ENCODE data around the gene LRCH1. TPM values are rescaled to one million over a fixed set of nuclear protein-coding genes. Genes with fewer than 3 reads are reported as not detected.

Gene LRCH1
- total and polyA plus RNA-seq, 2 of the 4 experiments (the other 2 are of a cell fraction): 7.0 to 8.8 TPM

DNA sequence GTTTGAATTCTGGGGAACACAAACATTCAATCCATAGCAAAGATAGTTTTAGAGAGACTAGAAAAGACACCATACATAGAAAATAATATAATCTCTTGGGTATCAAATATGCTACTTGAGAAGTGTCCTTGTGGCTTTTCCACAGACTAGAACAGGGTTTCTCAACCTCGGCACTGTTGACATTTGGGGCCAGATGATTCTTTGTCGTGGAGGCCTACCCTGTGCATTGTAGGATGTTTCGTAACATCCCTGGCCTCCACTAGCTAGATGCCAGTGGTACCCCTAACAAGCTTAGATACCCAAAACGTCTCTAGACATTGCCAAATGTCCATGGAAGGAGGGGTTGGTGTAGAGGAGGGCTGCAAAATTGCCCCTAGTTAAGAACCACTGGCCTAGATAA lies 246.2 kb downstream of the LRCH1 start:
- H3K36me3 ChIP-seq (ENCODE audit: control insufficient read depth, insufficient read depth, low read length): peaks cover 1% of the 10 kb centered on the region; the same call in 1 of the 2 replicates
- dilution Hi-C loops (cut with HindIII; ENCODE audit: low sequenced_read_pairs, unreplicated experiment): no loop called here
- H2AK5ac ChIP-seq (ENCODE audit: low read depth, low read length): peak overlapping the region; percentile 61
- peaks cover 13% of the 10 kb centered on the region; the same call in 1 of the 2 replicates for H3K9me1 ChIP-seq (ENCODE audit: insufficient read depth, low read length)
- H3K27ac ChIP-seq (ENCODE audit: insufficient read depth, low read length): no peak overlapping the region
- POLR2A ChIA-PET (ENCODE audit: unreplicated experiment): no interaction called here
- no peak overlapping the region for H2BK5ac ChIP-seq (ENCODE audit: low read depth, low read length, poor library complexity, severe bottlenecking)
- TF ChIP-seq CEBPB (IDR thresholded peaks at IDR 0.05; ENCODE audit: low read depth, low read length) (0 out of 2 replicates have a peak, but pooled peaks have one; percentile 18), RCOR1 (IDR thresholded peaks at IDR 0.05; ENCODE audit: insufficient replicate concordance, low read length) (no peak)
- in situ Hi-C loops (cut with MboI; ENCODE audit: low sequenced_read_pairs): no loop called here
- H3K4me3 ChIP-seq (ENCODE audit: insufficient read depth, low read depth, low read length): no peak overlapping the region
- WGBS, 2 experiments (ENCODE audit: extremely low coverage in 2 of 2, insufficient read length in 1 of 2): 90% methylated on average over 2 of the region's 4 CpGs; no CpG with 5 or more reads in 1 of the 2 experiments
- peak overlapping the region; percentile 23; the same call in 1 of the 2 replicates for H4K91ac ChIP-seq (ENCODE audit: insufficient read depth, low read depth, low read length)
- CTCF ChIA-PET: interaction anchor here (1.4 kb wide), 1 partner anchor 33 kb away, joined by 3 read pairs; no protein-coding TSS in a partner anchor
- H2AFZ ChIP-seq (replicated peaks; ENCODE audit: low read length, poor library complexity): no peak overlapping the region
- BruUV-seq (replicated peaks): no TSS peak
- H3K18ac ChIP-seq (ENCODE audit: low read depth, low read length): no peak overlapping the region
- no peak overlapping the region for H4K5ac ChIP-seq (ENCODE audit: low read depth, low read length)
- H3K56ac ChIP-seq (ENCODE audit: extremely low read depth, insufficient read depth, low read length): no peak overlapping the region
- DNase-seq: no peak
- H4K8ac ChIP-seq (ENCODE audit: low read depth in 2 of 2, low read length in 2 of 2): no peak overlapping the region
- ATAC-seq (ENCODE audit: low read depth): no peak
- no peak overlapping the region for H3K9ac ChIP-seq (ENCODE audit: low read depth, low read length)
- 0 out of 2 replicates have a peak overlapping the region, but pooled peaks have one; percentile 8 for H3K14ac ChIP-seq (replicated peaks; ENCODE audit: low read depth, low read length)
- no peak overlapping the region for H3K4me2 ChIP-seq (ENCODE audit: low read depth, low read length)
- H2BK20ac ChIP-seq (ENCODE audit: low read depth, low read length): no peak overlapping the region
- no peaks in the 10 kb centered on the region for H3K27me3 ChIP-seq (ENCODE audit: control insufficient read depth, insufficient read depth, low read length)
- no peaks in the 10 kb centered on the region; the same call in 1 of the 2 replicates for H4K20me1 ChIP-seq (ENCODE audit: insufficient read depth, low read length)
- H3K23ac ChIP-seq (ENCODE audit: low read depth, low read length): no peak overlapping the region
- peaks cover 26 to 28% of the 10 kb centered on the region in 2 experiments for H3K79me1 ChIP-seq (ENCODE audit: low read depth in 1 of 2, low read length in 2 of 2)
- H2BK15ac ChIP-seq (ENCODE audit: low read depth, low read length): no peak overlapping the region
- H2BK120ac ChIP-seq (ENCODE audit: low read depth, low read length): 0 out of 2 replicates have a peak overlapping the region, but pooled peaks have one; percentile 22
- H3K4ac ChIP-seq (ENCODE audit: low read depth, low read length): no peak overlapping the region
- no peak overlapping the region for H2AK9ac ChIP-seq (replicated peaks; ENCODE audit: low read depth, low read length, poor library complexity)
- no peaks in the 10 kb centered on the region for H3K9me3 ChIP-seq (ENCODE audit: control insufficient read depth, insufficient read depth, low read length)
- intact Hi-C loops (cut with micrococcal nuclease): no loop called here
- peaks cover 11% of the 10 kb centered on the region for H3K4me1 ChIP-seq (ENCODE audit: control insufficient read depth, insufficient read depth, low read length)
